ENCODE results near the gene SLC5A12. TPM values are rescaled to one million over a fixed set of nuclear protein-coding genes. Genes with fewer than 3 reads are reported as not detected.

Gene SLC5A12
- polyA plus RNA-seq, 1 donor (not counting 4 experiments of a cell fraction or from before 2014, with no cell fraction given), result not detected

- H2AFZ ChIP-seq (ENCODE audit: control insufficient read depth, low read length), result no peak overlapping the region
- FAIRE-seq (no peak), DNase-seq (ENCODE audit: low read depth, low spot score) (no peak)
- no peaks in the 10 kb centered on the region for H3K36me3 ChIP-seq (ENCODE audit: control insufficient read depth in 2 of 2, extremely low read depth in 1 of 2, insufficient read depth in 2 of 2, low read length in 2 of 2)
- no peak overlapping the region for H3K9ac ChIP-seq (ENCODE audit: control insufficient read depth, extremely low read depth, insufficient read depth, low read length)
- H3K9me1 ChIP-seq (ENCODE audit: control insufficient read depth, extremely low read depth, insufficient read depth, low read length), result no peaks in the 10 kb centered on the region
- H3K27ac ChIP-seq (ENCODE audit: control insufficient read depth, insufficient read depth, low read length), result no peak overlapping the region
- no peak overlapping the region for H3K4me3 ChIP-seq (ENCODE audit: control insufficient read depth in 2 of 3, extremely low read depth in 1 of 3, insufficient read depth in 2 of 3, low read depth in 1 of 3, low read length in 3 of 3)
- TF ChIP-seq CTCF (optimal IDR thresholded peaks at IDR 0.05 in 1 of 3, IDR thresholded peaks at IDR 0.05 in 1 of 3, conservative IDR thresholded peaks at IDR 0.05 in 1 of 3; ENCODE audit: extremely low read depth in 1 of 3, insufficient read depth in 2 of 3, low read length in 3 of 3) (no peak), EZH2 (IDR thresholded peaks at IDR 0.05; ENCODE audit: low read length) (no peak)
- H3K4me2 ChIP-seq (ENCODE audit: control insufficient read depth, extremely low read depth, insufficient read depth, low read depth, low read length), result no peak overlapping the region
- no peaks in the 10 kb centered on the region for H3K27me3 ChIP-seq (ENCODE audit: control insufficient read depth, extremely low read depth, insufficient read depth, low read length)
- dilution Hi-C loops (cut with MboI; ENCODE audit: extremely low pct_ligation_motif_present, low sequenced_read_pairs), result no loop called here
- H4K20me1 ChIP-seq (ENCODE audit: control insufficient read depth, extremely low read depth, insufficient read depth, low read length), result no peaks in the 10 kb centered on the region
- H3K9me3 ChIP-seq (ENCODE audit: control insufficient read depth, low read depth, low read length), result no peaks in the 10 kb centered on the region
- no peaks in the 10 kb centered on the region for H3K79me2 ChIP-seq (ENCODE audit: control insufficient read depth, insufficient read depth, low read length)
- no peaks in the 10 kb centered on the region for H3K4me1 ChIP-seq (ENCODE audit: control insufficient read depth, extremely low read depth, insufficient read depth, low read length)
These were observed 1.9 kb downstream of the SLC5A12 start for GRCh38 chr11:26719998-26720397.

- no peaks in the 10 kb centered on the region for H3K9me1 ChIP-seq (ENCODE audit: control insufficient read depth, extremely low read depth, insufficient read depth, low read length)
- no peaks in the 10 kb centered on the region for H3K27me3 ChIP-seq (ENCODE audit: control insufficient read depth, extremely low read depth, insufficient read depth, low read length)
- no peak overlapping the region for H3K4me2 ChIP-seq (ENCODE audit: control insufficient read depth, extremely low read depth, insufficient read depth, low read depth, low read length)
- no peaks in the 10 kb centered on the region for H3K9me3 ChIP-seq (ENCODE audit: control insufficient read depth, low read depth, low read length)
- H3K27ac ChIP-seq (ENCODE audit: control insufficient read depth, insufficient read depth, low read length), result no peak overlapping the region
- no peak overlapping the region for H2AFZ ChIP-seq (ENCODE audit: control insufficient read depth, low read length)
- FAIRE-seq (no peak), DNase-seq (ENCODE audit: low read depth, low spot score) (no peak)
- TF ChIP-seq CTCF (optimal IDR thresholded peaks at IDR 0.05 in 1 of 3, IDR thresholded peaks at IDR 0.05 in 1 of 3, conservative IDR thresholded peaks at IDR 0.05 in 1 of 3; ENCODE audit: extremely low read depth in 1 of 3, insufficient read depth in 2 of 3, low read length in 3 of 3) (no peak), EZH2 (IDR thresholded peaks at IDR 0.05; ENCODE audit: low read length) (no peak)
- no peaks in the 10 kb centered on the region for H3K79me2 ChIP-seq (ENCODE audit: control insufficient read depth, insufficient read depth, low read length)
- no peaks in the 10 kb centered on the region for H3K4me1 ChIP-seq (ENCODE audit: control insufficient read depth, extremely low read depth, insufficient read depth, low read length)
- H3K36me3 ChIP-seq (ENCODE audit: control insufficient read depth in 2 of 2, extremely low read depth in 1 of 2, insufficient read depth in 2 of 2, low read length in 2 of 2), result no peaks in the 10 kb centered on the region
- no peak overlapping the region for H3K4me3 ChIP-seq (ENCODE audit: control insufficient read depth in 2 of 3, extremely low read depth in 1 of 3, insufficient read depth in 2 of 3, low read depth in 1 of 3, low read length in 3 of 3)
- dilution Hi-C loops (cut with MboI; ENCODE audit: extremely low pct_ligation_motif_present, low sequenced_read_pairs), result no loop called here
- H4K20me1 ChIP-seq (ENCODE audit: control insufficient read depth, extremely low read depth, insufficient read depth, low read length), result no peaks in the 10 kb centered on the region
- no peak overlapping the region for H3K9ac ChIP-seq (ENCODE audit: control insufficient read depth, extremely low read depth, insufficient read depth, low read length)
These were observed 2.4 kb downstream of the SLC5A12 start for GRCh38 chr11:26719289-26719973.
